NB4 (cell line): ENCODE measurements around the gene SLC9A6.

ENCODE experiments used
- MAX ChIP-seq: IDR thresholded peaks from 2 replicates; pipeline ENCODE4 v1.6.1; 2011; ENCODE audit warnings: low read depth, low read length
- MYC ChIP-seq: IDR thresholded peaks from 2 replicates; pipeline ENCODE4 v1.6.1; 2011; ENCODE audit warnings: low read depth, low read length
- TF ChIP-seq, protein P1 (sequence below): IDR thresholded peaks from one replicate; pipeline ENCODE4 v1.5.1; 2012; ENCODE audit warnings: low read depth, low read length

DNA sequence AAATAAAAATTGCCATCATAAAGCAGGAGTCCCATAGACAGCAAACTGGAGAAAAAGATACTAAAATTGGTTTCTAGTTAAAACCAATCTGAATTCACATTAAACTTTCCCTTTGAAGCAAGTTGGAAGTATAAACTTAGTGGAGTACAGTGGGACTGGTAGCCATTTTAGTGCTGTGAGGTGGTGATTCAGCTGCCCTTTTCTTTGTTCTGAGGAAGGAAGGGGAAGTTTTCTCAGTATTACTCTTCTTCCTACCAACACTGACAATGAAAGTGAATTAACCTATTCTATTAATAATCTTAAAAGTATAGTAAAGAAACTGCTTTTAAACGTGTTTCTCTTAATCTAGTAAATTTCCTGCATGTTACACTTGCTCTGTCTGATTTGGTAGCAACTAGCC, 36.7 kb downstream of the SLC9A6 start:
- no peak for TF ChIP-seq MAX
- TF ChIP-seq, protein P1, sequence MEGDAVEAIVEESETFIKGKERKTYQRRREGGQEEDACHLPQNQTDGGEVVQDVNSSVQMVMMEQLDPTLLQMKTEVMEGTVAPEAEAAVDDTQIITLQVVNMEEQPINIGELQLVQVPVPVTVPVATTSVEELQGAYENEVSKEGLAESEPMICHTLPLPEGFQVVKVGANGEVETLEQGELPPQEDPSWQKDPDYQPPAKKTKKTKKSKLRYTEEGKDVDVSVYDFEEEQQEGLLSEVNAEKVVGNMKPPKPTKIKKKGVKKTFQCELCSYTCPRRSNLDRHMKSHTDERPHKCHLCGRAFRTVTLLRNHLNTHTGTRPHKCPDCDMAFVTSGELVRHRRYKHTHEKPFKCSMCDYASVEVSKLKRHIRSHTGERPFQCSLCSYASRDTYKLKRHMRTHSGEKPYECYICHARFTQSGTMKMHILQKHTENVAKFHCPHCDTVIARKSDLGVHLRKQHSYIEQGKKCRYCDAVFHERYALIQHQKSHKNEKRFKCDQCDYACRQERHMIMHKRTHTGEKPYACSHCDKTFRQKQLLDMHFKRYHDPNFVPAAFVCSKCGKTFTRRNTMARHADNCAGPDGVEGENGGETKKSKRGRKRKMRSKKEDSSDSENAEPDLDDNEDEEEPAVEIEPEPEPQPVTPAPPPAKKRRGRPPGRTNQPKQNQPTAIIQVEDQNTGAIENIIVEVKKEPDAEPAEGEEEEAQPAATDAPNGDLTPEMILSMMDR, result no peak
- TF ChIP-seq MYC, result no peak
